Retinal pigment epithelial cell (primary cell): Measurements from ENCODE around the gene DSP.

Experiments used
- DNase-seq: peaks from one replicate; pipeline ENCODE4 v3.0.0-alpha.2; 2010; ENCODE audit warnings: low read depth
- H3K4me3 ChIP-seq: 2 replicates; pipeline ENCODE4 v1.5.1; 2011; ENCODE audit warnings: mild to moderate bottlenecking, low read length, control low read depth, moderate library complexity
- TF ChIP-seq, protein P1 (sequence below): conservative IDR thresholded peaks from 2 replicates; pipeline ENCODE4 v1.5.1; 2011; ENCODE audit warnings: low read depth, low read length, control low read depth, inconsistent platforms

DSP gene

DNA sequence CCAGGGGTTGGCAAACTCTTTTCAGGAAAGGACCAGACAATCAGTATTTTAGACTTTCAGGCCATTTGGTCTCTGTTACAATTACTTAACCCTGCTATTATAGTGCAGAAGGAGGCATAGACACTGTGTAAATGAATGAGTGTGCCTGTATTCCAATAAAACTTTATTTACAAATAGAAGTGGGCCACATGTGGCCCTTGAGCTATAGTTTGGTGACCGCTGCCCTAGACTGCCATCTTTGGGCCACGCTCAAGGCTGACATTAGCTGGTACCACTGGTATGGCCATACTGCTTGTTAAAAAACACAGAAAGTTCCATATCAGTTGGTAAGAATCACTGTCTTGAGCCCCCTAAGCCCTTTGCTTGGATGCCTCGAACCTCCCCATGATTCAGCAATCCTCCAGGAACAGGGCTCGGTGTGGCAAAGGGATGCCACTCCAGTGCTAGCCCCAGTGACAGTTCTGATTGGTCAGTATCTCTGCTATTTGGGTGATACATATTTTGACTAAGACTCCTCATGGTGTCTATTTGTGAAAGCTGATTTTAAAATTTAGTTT is 25.2 kb downstream of the DSP start:
- DNase-seq: no peak
- TF ChIP-seq, protein P1, sequence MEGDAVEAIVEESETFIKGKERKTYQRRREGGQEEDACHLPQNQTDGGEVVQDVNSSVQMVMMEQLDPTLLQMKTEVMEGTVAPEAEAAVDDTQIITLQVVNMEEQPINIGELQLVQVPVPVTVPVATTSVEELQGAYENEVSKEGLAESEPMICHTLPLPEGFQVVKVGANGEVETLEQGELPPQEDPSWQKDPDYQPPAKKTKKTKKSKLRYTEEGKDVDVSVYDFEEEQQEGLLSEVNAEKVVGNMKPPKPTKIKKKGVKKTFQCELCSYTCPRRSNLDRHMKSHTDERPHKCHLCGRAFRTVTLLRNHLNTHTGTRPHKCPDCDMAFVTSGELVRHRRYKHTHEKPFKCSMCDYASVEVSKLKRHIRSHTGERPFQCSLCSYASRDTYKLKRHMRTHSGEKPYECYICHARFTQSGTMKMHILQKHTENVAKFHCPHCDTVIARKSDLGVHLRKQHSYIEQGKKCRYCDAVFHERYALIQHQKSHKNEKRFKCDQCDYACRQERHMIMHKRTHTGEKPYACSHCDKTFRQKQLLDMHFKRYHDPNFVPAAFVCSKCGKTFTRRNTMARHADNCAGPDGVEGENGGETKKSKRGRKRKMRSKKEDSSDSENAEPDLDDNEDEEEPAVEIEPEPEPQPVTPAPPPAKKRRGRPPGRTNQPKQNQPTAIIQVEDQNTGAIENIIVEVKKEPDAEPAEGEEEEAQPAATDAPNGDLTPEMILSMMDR: no peak
- no peak overlapping the region for H3K4me3 ChIP-seq

DNA sequence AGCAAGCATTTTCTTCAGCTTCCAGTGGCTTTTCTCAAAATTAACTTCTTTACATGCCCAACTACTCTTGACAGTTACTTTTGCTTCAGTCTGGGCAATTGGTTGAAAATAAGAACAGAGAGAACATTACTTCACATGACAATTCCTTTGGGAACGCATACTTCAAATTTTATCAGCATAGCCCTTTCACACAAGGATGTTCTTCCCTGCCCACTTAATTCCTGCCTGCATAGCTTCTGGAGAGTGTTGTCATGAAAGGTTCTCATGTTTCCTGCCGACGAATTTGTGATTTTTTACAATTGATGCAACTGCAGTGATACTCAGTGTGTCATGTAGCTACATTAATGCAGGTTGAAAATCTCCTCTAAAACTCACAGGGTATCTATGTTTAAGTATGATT is 26.6 kb downstream of the DSP start:
- H3K4me3 ChIP-seq: no peak overlapping the region
- no peak for DNase-seq
- TF ChIP-seq, protein P1: no peak

DNA sequence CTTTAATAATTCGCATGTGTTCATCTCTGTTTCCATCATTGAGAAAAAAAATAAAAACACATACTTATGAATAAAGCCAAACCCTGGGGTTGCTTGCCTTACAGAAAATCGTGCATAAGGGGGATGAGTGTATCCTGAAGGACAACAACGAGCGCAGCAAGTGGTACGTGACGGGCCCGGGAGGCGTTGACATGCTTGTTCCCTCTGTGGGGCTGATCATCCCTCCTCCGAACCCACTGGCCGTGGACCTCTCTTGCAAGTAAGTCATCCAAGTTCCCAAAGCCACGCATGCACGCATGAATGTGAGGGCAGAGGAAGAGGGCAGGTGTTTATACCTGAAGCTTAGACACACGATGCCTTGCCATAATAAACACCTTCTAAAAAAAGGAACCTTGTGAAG is 27.6 kb downstream of the DSP start:
- DNase-seq: no peak
- TF ChIP-seq, protein P1: no peak
- no peak overlapping the region for H3K4me3 ChIP-seq

DNA sequence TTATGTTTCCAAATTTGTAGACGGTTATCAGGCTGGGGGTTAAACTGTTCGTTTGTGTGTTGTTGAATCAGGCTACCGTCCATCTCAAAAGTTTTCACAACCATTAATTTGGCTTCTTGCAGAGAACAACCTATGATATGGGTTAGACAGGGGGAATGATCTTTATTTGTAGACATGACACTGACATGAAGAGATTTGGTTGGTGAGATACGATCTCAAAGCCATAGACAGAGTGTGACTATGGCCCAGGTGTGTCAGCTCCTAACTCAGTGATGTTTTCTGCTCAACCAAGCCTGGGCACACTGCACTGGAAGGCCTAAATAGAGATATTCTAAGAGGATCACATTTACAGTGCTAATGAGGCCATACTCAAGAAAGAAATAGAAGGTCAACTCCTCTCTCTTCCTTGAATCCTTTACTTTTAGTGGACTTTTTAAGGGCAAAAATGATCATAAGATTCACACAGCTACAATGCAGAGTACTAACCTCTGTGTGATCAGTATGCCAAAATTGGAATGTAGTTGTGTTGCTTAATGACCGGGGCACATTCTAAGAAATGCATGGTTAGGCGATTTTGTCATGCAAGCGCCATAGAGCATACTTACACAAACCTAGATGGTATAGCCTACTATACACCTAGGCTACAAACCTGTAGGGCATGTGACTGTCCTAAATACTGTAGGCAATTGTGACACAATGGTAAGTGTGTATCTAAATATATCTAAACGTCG is 30.9 kb downstream of the DSP start:
- no peak overlapping the region for H3K4me3 ChIP-seq
- no peak for DNase-seq
- TF ChIP-seq, protein P1: no peak

DNA sequence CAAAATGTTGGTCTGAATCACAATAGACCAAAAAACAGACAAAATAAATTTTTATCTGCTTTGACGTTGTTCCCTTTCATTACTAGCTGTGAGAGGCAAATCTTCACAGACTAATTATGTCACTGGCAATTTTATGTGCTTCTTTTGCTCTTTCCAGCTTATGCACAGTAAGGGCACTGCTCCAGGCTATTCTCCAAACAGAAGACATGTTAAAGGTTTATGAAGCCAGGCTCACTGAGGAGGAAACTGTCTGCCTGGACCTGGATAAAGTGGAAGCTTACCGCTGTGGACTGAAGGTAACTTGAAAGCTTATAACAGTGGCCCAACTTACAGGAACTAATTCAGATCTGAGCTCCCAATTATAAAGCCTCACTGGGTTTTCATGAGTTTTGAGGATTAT is 33.0 kb downstream of the DSP start:
- no peak overlapping the region for H3K4me3 ChIP-seq
- no peak for DNase-seq
- TF ChIP-seq, protein P1: no peak

DNA sequence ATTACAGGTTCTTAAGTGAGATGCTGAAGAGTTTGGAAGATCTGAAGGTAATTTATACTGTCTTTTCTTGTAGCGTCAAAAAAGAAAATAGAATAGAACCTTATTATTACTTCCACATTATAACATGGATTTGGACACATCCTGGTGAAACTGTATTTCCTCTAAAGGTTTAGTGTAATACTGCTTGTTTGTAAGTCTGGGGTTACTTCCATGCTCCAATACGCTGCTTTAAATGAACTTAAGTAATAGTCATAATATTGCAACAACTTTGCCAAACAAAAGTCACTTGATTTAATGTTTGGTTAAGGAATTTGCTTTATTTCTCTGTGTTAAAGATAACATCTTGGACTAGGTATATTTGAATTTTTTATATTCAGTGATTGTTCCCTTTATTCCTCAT is 37.0 kb downstream of the DSP start:
- no peak overlapping the region for H3K4me3 ChIP-seq
- DNase-seq: no peak
- TF ChIP-seq, protein P1: no peak

DNA sequence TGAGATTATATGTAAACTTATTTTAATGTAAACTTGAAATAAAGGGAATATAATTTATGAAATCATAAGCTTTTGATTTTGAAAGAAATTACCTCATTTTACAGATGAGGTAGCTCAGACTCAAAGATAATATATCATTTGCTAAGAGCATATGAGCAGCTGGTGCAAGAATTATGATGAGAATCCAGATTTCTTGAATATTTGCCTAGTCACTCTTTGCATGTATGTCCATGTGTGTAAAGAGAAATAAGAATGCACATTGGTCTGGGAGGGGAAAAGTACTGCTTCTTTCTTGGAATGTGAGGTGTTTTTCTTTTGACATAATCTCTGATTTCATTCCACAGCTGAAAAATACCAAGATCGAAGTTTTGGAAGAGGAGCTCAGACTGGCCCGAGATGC is 37.5 kb downstream of the DSP start:
- TF ChIP-seq, protein P1: no peak
- no peak overlapping the region for H3K4me3 ChIP-seq
- no peak for DNase-seq
